ENCODE results near the gene CD70.

DNA sequence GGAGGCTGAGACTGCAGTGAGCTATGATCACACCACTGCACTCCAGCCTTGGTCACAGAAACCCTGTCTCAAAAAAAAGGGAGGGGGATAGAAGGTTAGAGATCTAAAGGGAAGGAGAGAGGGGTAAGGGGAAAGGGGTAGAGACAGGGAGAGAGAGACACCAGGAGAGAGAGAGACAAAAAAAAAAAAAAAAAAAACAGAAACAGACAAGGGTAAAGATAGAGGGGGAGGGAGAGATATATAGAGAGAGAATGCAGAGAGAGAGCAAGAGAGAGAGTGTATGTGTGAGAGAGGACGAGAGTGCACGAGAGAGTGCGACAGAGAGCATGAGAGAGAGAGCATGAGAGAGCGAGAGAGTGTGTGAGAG is 4.2 kb downstream of the CD70 start:
- TF ChIP-seq, protein P1, sequence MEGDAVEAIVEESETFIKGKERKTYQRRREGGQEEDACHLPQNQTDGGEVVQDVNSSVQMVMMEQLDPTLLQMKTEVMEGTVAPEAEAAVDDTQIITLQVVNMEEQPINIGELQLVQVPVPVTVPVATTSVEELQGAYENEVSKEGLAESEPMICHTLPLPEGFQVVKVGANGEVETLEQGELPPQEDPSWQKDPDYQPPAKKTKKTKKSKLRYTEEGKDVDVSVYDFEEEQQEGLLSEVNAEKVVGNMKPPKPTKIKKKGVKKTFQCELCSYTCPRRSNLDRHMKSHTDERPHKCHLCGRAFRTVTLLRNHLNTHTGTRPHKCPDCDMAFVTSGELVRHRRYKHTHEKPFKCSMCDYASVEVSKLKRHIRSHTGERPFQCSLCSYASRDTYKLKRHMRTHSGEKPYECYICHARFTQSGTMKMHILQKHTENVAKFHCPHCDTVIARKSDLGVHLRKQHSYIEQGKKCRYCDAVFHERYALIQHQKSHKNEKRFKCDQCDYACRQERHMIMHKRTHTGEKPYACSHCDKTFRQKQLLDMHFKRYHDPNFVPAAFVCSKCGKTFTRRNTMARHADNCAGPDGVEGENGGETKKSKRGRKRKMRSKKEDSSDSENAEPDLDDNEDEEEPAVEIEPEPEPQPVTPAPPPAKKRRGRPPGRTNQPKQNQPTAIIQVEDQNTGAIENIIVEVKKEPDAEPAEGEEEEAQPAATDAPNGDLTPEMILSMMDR (IDR thresholded peaks at IDR 0.05) = no peak
- no peak for TF ChIP-seq POLR2A (IDR thresholded peaks at IDR 0.05)

Measured in testis (tissue), 2 donors.